Transverse colon (tissue), 4 donors: Measurements from ENCODE around the gene DOCK10. TPM values are rescaled to one million over a fixed set of nuclear protein-coding genes. Genes with fewer than 3 reads are reported as not detected.

Source experiments
- DNase-seq: peaks from one replicate; pipeline ENCODE4 v3.0.0-alpha.2; 2019
- H3K27ac ChIP-seq, 4 donors: fragments of 200-600 bp; sonication (generic); 2 replicates each; pipeline ENCODE4 v1.5.1; 2016 to 2018; ENCODE audit warnings: inconsistent platforms in 4 of 4
- H3K27me3 ChIP-seq: fragments of 200-600 bp; sonication (generic); 2 replicates; pipeline ENCODE4 v1.5.1; 2017; ENCODE audit warnings: inconsistent platforms
- H3K36me3 ChIP-seq, 4 donors: fragments of 200-600 bp; sonication (generic); 2 replicates each; pipeline ENCODE4 v1.5.1; 2017 to 2019; ENCODE audit warnings: inconsistent platforms in 4 of 4
- H3K4me1 ChIP-seq, 4 donors: fragments of 200-600 bp; sonication (generic); 2 replicates each; pipeline ENCODE4 v1.5.1; 2017 to 2020; ENCODE audit warnings: inconsistent platforms in 4 of 4
- H3K4me3 ChIP-seq, 4 donors: fragments of 200-600 bp; sonication (generic); 1 replicate in 1 of 4; 2 replicates in 3 of 4; pipeline versions ENCODE4 v1.5.1 to v1.6.1; 2017 to 2019; ENCODE audit warnings: inconsistent platforms in 4 of 4
- H3K9me3 ChIP-seq, 2 donors: fragments of 200-600 bp; sonication (generic); 2 replicates each; pipeline ENCODE4 v1.5.1; 2017 to 2019; ENCODE audit warnings: inconsistent platforms in 2 of 2
- EP300 ChIP-seq: sonication (generic); formaldehyde crosslinking; IDR thresholded peaks from one replicate; pipeline ENCODE4 v1.6.1; 2017; ENCODE audit warnings: antibody characterized with exemption, low read depth
- POLR2A ChIP-seq: fragments of 450-650 bp; IDR thresholded peaks from one replicate; pipeline ENCODE4 v1.6.1; 2016; ENCODE audit warnings: antibody characterized with exemption, mild to moderate bottlenecking, moderate library complexity
- POLR2AphosphoS5 ChIP-seq, 3 donors: sonication (generic); formaldehyde crosslinking; IDR thresholded peaks; one replicate each; pipeline ENCODE4 v1.6.1; 2016; ENCODE audit warnings: antibody characterized with exemption in 3 of 3
- WGBS, 2 donors: methylation state at CpG; one replicate each; pipeline ENCODE4 v1.1.5; 2018; ENCODE audit warnings: low coverage in 1 of 2; 5-methylcytosine and 5-hydroxymethylcytosine counted together
- in situ Hi-C, 4 donors: fragments of 200-750 bp; cut with MboI; loops; one replicate each; pipeline versions ENCODE4 v1.15.0 to v1.15.1; 2017; ENCODE audit warnings: low sequenced_read_pairs in 3 of 4, low pct_ligation_motif_present in 1 of 4, low pct_unique_long_range_greater_than_20kb in 1 of 4
- intact Hi-C: fragments of 100-400 bp; cut with DNase I; formaldehyde crosslinking; loops from one replicate; pipeline ENCODE4 v1.15.1; 2023; ENCODE audit warnings: low total_unique reads
- total RNA-seq, 4 donors: library from RNA; depleted of rRNA; stranded (reverse); fragments of >200 nt; gene quantifications; one replicate each; pipeline ENCODE4 v1.1.0, GENCODE V29; 2016
- TF ChIP-seq, protein P1 (sequence below), 5 experiments: fragments of 200-600 bp in 3 of 5; fragments of 450-650 bp in 2 of 5; sonication (generic) in 3 of 5; IDR thresholded peaks; 1 replicate in 2 of 5; 2 replicates in 3 of 5; pipeline ENCODE4 v1.5.1; 2016 to 2017; ENCODE audit warnings: antibody characterized with exemption in 5 of 5, inconsistent platforms in 3 of 5, mild to moderate bottlenecking in 2 of 5, moderate library complexity in 1 of 5

Gene DOCK10
- total RNA-seq, 4 donors from 2014 or later: 5.2 to 64.7 (median 14.5) TPM

DNA sequence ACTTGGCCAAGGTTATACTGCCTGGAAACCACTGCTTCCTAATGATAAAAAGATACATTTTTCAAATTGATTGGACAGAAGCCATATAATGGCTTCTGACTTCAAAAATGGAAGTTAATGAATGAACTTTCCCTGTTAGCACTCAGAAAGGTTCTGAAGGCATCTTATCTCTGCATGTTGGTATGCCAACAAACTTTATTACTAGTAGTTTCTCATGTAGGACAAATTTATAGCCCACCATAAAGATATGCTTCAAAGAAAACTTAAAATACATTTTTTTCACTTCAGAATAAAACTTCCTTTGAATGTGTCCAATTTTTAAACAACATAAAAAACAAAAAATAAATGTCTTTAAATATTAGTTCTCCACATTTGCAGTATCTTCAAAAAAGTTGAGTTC is 10.0 kb downstream of the DOCK10 start:
- H3K36me3 ChIP-seq: no peaks in the 10 kb centered on the region
- no peak for DNase-seq
- no peak overlapping the region for H3K4me3 ChIP-seq
- H3K9me3 ChIP-seq: no peaks in the 10 kb centered on the region
- TF ChIP-seq, protein P1, sequence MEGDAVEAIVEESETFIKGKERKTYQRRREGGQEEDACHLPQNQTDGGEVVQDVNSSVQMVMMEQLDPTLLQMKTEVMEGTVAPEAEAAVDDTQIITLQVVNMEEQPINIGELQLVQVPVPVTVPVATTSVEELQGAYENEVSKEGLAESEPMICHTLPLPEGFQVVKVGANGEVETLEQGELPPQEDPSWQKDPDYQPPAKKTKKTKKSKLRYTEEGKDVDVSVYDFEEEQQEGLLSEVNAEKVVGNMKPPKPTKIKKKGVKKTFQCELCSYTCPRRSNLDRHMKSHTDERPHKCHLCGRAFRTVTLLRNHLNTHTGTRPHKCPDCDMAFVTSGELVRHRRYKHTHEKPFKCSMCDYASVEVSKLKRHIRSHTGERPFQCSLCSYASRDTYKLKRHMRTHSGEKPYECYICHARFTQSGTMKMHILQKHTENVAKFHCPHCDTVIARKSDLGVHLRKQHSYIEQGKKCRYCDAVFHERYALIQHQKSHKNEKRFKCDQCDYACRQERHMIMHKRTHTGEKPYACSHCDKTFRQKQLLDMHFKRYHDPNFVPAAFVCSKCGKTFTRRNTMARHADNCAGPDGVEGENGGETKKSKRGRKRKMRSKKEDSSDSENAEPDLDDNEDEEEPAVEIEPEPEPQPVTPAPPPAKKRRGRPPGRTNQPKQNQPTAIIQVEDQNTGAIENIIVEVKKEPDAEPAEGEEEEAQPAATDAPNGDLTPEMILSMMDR (IDR thresholded peaks at IDR 0.05): no peak
- no peak for TF ChIP-seq POLR2A
- no peak for TF ChIP-seq EP300
- no peak for TF ChIP-seq POLR2AphosphoS5 (IDR thresholded peaks at IDR 0.05)
- in situ Hi-C loops (no loop called here), intact Hi-C loops (no loop called here)
- H3K27me3 ChIP-seq: no peaks in the 10 kb centered on the region
- H3K27ac ChIP-seq: no peak overlapping the region
- H3K4me1 ChIP-seq: peaks cover 0 to 20% (median 3%) of the 10 kb centered on the region in 4 donors

DNA sequence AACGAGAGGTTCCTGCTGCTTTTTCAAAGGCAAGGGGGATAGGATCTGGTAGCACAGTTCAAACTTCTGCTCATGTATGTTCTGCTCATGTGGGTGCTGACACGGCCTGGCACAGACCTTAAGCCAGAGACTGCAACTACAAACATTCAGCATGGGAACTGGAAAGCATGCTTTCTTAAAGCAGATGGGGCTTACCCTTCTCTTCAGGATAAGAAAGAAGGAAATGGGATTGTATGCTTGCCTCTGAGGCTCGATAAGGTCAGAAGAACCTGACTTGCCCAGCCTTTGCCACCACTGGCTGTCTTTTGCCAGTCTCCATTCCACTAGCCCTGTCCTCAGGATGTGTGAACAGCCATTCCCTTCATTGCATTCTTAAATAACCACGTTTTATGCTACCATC is 10.7 kb downstream of the DOCK10 start:
- H3K9me3 ChIP-seq: no peaks in the 10 kb centered on the region
- TF ChIP-seq POLR2A (no peak), EP300 (no peak), POLR2AphosphoS5 (IDR thresholded peaks at IDR 0.05) (no peak)
- TF ChIP-seq, protein P1 (IDR thresholded peaks at IDR 0.05): no peak
- intact Hi-C loops (no loop called here), in situ Hi-C loops (no loop called here)
- DNase-seq: no peak
- H3K27me3 ChIP-seq: no peaks in the 10 kb centered on the region
- no peaks in the 10 kb centered on the region for H3K36me3 ChIP-seq
- H3K27ac ChIP-seq: no peak overlapping the region
- H3K4me1 ChIP-seq: peaks cover 0 to 26% (median 3%) of the 10 kb centered on the region in 4 donors
- WGBS, 2 donors: 75 to 76% methylated on average over 2 to 4 of the region's 4 CpGs
- no peak overlapping the region for H3K4me3 ChIP-seq

DNA sequence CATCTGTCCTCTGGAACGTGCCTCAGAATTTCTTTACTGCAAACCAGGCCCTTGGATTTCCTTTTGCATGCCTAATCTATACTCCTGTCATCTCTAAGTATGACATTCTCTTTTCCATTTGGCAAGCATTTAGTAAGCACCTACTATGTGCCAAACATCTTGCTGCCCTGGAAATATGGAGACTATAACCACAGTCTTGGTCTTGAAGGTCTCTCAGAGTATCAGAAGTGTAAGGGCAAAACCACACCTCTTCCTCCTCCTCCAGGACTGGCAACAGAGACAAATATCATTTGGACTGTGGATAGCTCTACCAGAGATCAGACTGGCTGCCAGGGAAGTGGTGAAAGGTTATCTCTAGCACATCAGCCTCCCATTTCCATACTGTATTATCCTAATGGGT is 11.4 kb downstream of the DOCK10 start:
- in situ Hi-C loops: no loop called here
- no peaks in the 10 kb centered on the region for H3K9me3 ChIP-seq
- DNase-seq: no peak
- intact Hi-C loops: no loop called here
- H3K27ac ChIP-seq: no peak overlapping the region
- H3K4me3 ChIP-seq: no peak overlapping the region
- 88 to 93% methylated on average over 1 of the region's 1 CpG for WGBS, 2 donors
- TF ChIP-seq POLR2AphosphoS5 (IDR thresholded peaks at IDR 0.05): no peak
- TF ChIP-seq, protein P1 (IDR thresholded peaks at IDR 0.05): no peak
- TF ChIP-seq EP300: no peak
- no peak for TF ChIP-seq POLR2A
- peaks cover 0 to 29% (median 3%) of the 10 kb centered on the region in 4 donors for H3K4me1 ChIP-seq
- no peaks in the 10 kb centered on the region for H3K36me3 ChIP-seq
- no peaks in the 10 kb centered on the region for H3K27me3 ChIP-seq

DNA sequence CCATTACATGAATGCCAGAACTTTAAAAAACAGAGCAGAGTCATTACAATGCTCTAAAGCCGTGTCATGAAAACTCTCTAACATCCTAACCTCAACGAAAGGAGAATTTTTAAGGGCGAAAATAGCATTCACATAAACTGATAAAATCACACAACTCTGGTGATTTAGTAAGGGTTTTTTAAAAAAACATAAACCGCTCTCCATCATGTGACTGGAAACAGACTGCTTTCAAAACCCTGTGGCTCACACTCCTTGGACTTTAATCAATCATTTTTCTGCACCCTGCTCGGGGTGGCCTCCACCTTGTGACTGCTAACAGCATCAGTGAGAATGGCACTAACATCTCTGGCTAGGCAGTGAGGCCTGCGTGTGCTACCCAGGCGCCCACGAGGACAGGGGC is 12.1 kb downstream of the DOCK10 start:
- Histone ChIP-seq H3K36me3 (no peaks in the 10 kb centered on the region), H3K9me3 (no peaks in the 10 kb centered on the region), H3K4me3 (no peak overlapping the region), H3K27me3 (no peaks in the 10 kb centered on the region), H3K27ac (no peak overlapping the region), H3K4me1 (peaks cover 0 to 29% (median 3%) of the 10 kb centered on the region in 4 donors)
- intact Hi-C loops (no loop called here), in situ Hi-C loops (no loop called here)
- no peak for DNase-seq
- 78 to 80% methylated on average over 8 of the region's 8 CpGs for WGBS, 2 donors
- TF ChIP-seq POLR2AphosphoS5 (IDR thresholded peaks at IDR 0.05): no peak
- no peak for TF ChIP-seq POLR2A
- TF ChIP-seq EP300: no peak
- TF ChIP-seq, protein P1 (IDR thresholded peaks at IDR 0.05): no peak
